ENCODE results near the gene GMEB1.

GMEB1 gene

DNA sequence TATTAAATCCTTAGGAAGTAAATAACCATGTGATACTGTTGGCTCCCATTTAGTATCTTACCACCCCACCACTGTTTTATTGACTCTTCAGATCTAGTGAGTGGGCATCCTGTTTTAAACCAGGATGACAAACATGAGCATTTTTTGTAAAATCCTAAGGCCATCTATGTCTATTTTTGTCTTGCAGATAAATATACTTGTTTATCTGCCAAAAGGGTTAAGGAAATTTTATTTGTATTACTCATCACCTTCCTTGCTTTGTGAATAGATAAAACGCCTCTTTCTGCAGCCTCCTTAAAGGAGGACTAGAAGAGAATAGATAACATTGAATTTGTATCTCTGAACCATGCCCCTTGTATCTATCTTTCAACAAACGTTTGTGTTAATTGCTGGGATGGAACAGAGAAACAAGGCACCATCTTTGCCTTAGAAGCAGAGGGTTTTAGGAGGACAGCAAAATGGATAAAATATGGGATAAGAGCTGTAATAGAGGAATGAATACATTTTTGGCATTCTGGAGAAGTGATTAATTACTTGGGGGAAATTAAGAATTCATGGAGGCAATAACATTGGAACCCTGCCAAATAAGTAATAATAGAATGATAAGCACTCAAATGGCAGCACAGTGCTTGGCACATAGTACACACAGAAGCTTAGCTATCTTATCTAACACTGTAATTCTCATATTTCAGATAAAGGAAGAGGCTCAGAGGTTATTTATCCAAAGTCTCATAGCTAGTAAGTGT is 82.9 kb downstream of the GMEB1 start:
- no peak for DNase-seq (ENCODE audit: low read depth in 2 of 2)

DNA sequence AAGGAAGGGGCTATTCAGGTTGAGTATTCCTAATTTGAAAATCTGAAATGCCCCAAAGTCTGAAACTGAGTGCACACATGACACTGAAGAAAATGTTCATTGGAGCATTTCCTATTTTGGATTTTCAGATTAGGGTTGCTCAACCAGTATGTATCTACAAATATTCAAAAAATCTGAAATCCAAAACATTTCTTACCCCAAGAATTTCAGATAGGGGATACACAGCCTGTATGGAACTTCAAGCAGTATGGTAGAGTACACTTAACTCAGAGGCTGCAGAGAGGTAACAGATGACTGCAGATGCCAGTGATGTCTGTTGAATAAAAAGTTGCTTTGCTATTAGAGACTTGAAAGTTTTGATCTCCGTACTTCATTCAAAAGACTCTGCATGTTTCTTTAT is 87.1 kb downstream of the GMEB1 start:
- DNase-seq (ENCODE audit: low read depth in 2 of 2): no peak

DNA sequence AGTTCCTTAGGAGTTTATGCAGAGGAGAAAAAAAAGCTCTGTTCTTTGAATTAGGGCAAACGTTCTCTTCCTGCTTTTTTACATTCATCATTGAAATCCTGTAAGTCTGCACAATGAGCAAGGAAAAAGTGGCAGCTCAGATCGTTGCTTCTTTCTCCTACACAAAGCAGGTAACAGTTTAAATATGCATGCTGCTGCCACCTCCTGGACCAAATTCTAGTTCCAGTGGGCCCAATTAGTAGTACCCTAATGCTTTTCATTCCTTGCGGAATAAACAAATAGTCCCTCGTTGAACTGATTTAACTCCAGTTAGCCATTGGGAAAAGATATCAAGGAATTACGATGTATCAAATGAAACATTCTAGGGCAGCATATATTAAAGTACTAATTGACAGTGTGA is 88.3 kb downstream of the GMEB1 start:
- no peak for DNase-seq (ENCODE audit: low read depth in 2 of 2)

DNA sequence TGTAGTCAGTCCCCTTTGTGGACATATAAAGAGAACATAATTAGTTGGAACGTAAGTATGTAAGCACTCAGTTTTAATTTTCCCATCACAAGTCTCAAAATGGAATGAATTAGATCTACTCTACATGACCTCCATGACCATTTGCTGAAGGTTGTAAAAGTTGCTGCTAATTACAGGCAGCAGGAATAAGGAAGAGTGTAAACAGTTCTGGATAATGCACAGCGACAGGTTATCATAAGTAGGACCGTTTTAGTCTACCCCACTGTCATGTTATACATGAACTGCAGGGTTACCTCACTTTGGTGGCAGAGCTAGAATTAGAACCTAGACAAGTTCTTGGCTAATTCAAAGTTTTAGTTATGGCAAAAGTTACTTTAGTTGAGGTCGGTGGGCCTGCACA is 89.8 kb downstream of the GMEB1 start:
- DNase-seq (ENCODE audit: low read depth in 2 of 2): no peak

DNA sequence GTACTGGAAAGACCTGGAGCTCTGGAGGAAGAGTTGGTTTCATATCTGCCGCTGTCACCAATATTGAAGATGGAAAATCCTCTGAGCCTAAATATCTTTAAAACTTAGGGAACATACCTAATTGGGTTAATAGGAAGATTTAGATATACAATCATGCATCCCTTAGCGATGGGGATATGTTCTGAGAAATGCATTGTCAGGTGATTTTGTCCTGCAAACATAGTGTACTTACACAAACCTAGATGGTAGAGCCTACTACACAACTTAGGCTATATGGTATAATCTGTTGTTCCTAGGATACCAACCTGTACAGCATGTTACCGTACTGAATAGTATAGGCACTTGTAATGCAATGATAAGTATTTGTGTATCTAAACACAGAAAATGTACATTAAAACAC is 90.7 kb downstream of the GMEB1 start:
- no peak for DNase-seq (ENCODE audit: low read depth in 2 of 2)

DNA sequence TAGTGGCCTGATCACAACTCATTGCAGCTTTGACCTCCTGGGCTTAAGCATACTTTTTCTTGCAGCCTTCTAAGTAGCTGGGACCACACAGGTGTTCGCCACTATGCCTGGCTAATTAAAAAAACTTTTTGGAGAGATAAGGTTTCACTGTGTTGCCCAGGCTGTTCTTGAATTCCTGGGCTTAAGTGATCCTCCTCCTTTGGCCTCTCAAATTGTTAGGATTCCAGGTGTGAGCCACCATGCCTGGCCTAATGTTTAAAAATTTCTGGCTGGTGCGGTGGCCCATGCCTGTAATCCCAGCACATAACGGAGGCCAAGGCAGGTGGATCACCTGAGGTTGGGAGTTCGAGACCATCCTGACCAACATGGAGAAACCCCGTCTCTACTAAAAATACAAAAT is 92.6 kb downstream of the GMEB1 start:
- DNase-seq (ENCODE audit: low read depth in 2 of 2): no peak

DNA sequence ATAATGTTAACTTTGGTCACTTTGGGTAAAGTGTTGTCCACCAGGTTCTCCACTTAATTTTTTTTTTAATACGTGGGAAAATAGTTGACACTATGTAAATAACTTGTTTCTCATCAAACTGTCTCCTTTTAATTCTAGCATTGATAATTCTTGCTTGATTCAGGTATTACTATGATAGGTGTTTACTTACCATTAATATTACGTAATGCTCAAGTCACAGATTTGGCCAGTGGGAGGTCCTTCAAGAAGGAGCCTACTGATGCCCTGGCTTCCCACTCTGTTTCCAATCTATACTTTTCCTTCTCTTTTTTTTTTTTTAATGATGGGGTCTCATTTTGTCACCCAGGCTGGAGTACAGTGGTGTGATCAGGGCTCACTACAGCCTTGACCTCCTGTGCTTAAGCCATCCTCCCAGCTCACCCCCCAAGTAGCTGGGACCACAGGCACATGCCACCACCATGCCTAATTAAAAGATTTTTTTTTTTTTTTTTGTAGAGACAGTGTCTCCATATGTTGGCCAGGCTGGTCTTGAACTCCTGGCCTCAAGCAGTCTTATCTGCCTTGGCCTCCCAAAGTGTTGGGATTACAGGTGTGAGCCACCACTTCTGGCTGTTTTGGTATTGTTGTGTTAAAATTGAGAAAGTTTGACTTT is 98.1 kb downstream of the GMEB1 start:
- no peak for DNase-seq (ENCODE audit: low read depth in 2 of 2)

Measured in stimulated activated CD4-positive, alpha-beta T cell treated with anti-CD3 and anti-CD28 coated beads, Interleukin-12 subunit alpha, Interleukin-12 subunit beta, amount 100 ng/mL, for 24 hours (primary cell).